Lower leg skin (tissue), 3 donors: Measurements from ENCODE around the gene SLC1A4.

Experiments
- CTCF ChIP-seq, 3 donors: fragments of 450-650 bp; IDR thresholded peaks; one replicate each; pipeline ENCODE4 v1.5.1; 2016; ENCODE audit warnings: antibody characterized with exemption in 3 of 3, mild to moderate bottlenecking in 3 of 3, moderate library complexity in 2 of 3
- POLR2A ChIP-seq, 2 donors: fragments of 450-650 bp; IDR thresholded peaks; one replicate each; pipeline ENCODE4 v1.6.1; 2016 to 2017; ENCODE audit warnings: antibody characterized with exemption in 2 of 2, mild to moderate bottlenecking in 1 of 2, moderate library complexity in 1 of 2

- TF ChIP-seq POLR2A (IDR thresholded peaks at IDR 0.05): no peak
- no peak for TF ChIP-seq CTCF (IDR thresholded peaks at IDR 0.05)
These were observed 6.3 kb upstream of the SLC1A4 start for GRCh38 chr2:64982932-64983331.
